GM19452 (cell line): Measurements from ENCODE around the gene BCL2L1.
A peak's percentile ranks its signal among the peaks of the same experiment; 100 is the strongest.
"Not testable (repeated sequence)": the region's sequence is repeated elsewhere in the genome, so short reads cannot be mapped to it uniquely, and the experiment has no call there.

Experiments used
- ATAC-seq: cut with Tn5 transposase; IDR thresholded peaks from one replicate; pipeline ENCODE4 v1.9.1; 2021; ENCODE audit not compliant: unreplicated experiment

The BCL2L1 gene

GRCh38 chr20:31661625-31662371, 60.9 kb downstream of the BCL2L1 start:
- ATAC-seq: peak; percentile 58

DNA sequence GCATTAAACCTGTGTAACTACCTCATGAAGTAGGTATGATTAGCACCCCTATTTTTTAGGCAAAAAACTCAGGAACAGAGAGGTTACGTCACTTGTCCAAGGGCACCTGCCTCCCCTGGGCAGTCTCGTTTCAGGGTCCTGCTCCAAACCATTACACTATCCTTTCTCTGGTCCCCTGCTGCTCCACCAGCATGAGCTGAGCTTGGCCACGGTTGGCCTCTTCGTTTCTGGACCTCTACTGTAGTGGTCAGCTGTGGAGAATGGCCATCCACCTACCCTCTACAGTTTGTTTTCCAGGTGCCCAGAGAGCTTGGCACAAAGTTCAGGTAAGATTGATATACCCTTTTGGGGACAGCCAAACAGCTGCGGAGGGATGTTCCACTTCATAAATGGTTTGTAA, 68.1 kb downstream of the BCL2L1 start:
- no peak for ATAC-seq

- ATAC-seq: no peak
Observed at GRCh38 chr20:31653561-31653960, 69.1 kb downstream of the BCL2L1 start.

- no peak for ATAC-seq
Observed at GRCh38 chr20:31652917-31653396, 69.7 kb downstream of the BCL2L1 start.

GRCh38 chr20:31648104-31648503, 74.6 kb downstream of the BCL2L1 start:
- ATAC-seq: not testable (repeated sequence)

DNA sequence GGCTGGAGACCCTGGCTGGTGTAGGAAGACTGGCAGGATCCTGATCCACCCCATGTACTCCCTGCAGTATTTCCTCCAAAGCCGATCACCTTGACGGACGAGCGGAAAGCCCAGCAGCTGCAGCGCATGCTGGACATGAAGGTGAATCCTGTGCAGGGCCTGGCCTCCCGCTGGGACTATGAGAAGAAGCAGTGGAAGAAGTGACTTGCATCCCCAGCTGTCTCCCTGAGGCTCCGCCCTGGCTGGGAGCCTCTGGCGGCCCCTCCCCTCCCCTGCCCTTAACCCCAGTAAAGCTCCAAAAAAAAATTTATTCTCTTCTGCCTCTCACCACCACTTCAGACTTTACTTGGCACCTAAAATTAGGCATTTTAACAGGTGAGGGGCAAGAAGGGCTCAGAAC, 78.0 kb downstream of the BCL2L1 start:
- ATAC-seq: no peak

DNA sequence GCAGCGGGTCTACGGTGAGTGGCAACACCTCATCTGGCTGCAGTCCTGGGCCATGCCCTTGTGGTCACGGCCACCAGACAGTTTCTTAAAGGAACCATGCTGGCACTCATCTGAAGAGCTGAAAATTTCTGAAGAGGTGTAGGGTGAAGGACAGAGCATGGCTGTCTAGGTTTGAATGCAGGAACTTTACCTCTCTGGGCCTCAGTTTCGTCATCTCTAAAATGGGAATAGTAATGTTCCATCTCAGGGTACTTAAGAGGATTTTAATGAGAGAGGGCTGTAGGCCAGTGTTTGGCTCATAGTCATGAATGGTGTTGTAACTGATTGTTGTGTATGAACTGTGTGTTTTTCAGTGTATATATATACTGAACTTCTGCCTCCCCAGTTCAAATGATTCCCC, 79.1 kb downstream of the BCL2L1 start:
- no peak for ATAC-seq

GRCh38 chr20:31642837-31643236, 79.8 kb downstream of the BCL2L1 start:
- no peak for ATAC-seq

- no peak for ATAC-seq
Observed at GRCh38 chr20:31641391-31641790, 81.3 kb downstream of the BCL2L1 start.

- no peak for ATAC-seq
Observed at GRCh38 chr20:31640259-31640658, 82.4 kb downstream of the BCL2L1 start.

GRCh38 chr20:31638816-31639215, 83.9 kb downstream of the BCL2L1 start:
- ATAC-seq: no peak

GRCh38 chr20:31638317-31638716, 84.4 kb downstream of the BCL2L1 start:
- no peak for ATAC-seq

- no peak for ATAC-seq
Observed at GRCh38 chr20:31637660-31638059, 85.0 kb downstream of the BCL2L1 start, which contains the start of gene COX4I2. COX4I2 (plus strand) TSS chr20:31637912; CDS start chr20:31639018, 1,106 bp downstream.

DNA sequence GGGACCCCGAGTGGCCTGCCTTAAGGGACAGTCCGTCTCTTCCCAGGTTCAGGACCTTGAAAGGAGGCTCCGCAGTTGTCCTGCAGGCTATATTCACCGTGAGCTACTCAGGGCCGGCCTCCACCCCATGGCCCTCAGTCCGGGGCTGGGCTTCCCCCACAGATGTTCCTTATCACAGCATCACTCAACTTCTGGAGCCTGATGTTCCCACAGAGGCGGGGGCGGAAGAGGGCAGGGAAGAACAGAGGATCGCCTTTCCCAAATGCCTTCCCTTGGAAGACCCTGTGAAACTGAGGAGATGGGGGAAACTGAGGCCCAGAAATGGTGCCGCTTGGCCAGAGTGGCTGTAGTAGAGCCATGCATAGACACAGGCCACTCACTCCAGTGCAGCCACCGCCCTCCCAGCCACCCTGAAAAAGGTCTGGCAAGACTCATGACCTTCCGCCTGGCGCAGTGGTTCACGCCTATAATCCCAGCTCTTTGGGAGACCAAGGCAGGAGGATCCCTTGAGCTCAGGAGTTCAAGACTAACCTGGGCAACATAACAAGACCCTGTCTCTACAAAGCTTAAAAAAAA, 89.2 kb downstream of the BCL2L1 start:
- ATAC-seq: no peak

- no peak for ATAC-seq
Observed at GRCh38 chr20:31632548-31633338, 89.9 kb downstream of the BCL2L1 start.

- ATAC-seq: no peak
Observed at GRCh38 chr20:31630187-31630790, 92.4 kb downstream of the BCL2L1 start.

GRCh38 chr20:31628057-31628456, 94.6 kb downstream of the BCL2L1 start:
- ATAC-seq: not testable (repeated sequence)

DNA sequence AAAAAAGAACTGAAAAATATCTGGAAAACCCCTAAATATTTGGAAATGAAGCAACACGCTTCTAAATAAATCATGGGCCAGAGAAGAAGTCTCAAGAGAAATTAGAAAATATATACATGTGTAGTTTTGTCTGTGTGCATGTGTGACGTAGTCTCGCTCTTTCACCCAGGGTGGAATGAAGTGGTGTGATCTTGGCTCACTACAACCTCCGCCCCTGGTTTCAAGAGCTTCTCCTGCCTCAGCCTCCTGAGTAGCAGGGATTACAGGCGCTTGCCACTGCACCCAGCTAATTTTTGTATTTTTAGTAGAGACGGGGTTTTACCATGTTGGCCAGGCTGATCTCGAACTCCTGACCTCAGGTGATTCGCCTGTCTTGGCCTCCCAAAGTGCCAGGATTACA, 96.1 kb downstream of the BCL2L1 start:
- not testable (repeated sequence) for ATAC-seq

DNA sequence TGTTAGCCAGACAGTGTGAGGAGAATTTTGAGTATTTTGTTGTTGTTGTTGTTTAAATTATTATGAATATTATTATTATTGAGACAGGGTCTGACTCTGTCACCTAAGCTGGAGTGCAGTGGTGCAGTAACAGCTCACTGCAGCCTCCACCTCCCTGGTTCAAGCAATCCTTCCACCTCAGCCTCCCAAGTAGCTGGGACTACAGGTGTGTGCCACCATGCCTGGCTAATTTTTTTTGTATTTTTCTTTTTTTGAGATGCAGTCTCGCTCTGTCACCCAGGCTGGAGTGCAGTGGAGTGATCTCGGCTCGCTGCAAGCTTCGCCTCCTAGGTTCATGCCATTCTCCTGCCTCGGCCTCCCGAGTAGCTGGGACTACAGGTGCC, 99.6 kb downstream of the BCL2L1 start:
- not testable (repeated sequence) for ATAC-seq

DNA sequence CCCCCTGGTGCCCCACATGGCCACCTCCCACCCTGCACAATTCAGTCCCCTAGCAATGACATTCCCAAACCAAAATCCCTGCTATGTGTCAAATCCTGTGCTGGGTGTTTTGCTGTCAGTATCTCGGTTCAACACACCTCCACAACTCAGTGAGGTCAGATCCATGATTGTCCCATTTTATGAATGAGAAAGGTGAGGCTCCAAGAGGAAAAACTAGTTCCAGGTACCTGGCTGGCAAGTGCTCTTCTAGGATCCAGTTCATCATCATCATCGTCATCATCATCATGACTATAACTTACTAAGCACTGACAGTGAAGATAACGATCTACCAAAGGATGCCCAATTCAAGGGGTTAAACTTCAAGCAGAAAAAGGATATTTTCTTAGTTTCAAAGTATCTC, 102.4 kb downstream of the BCL2L1 start:
- ATAC-seq: no peak

DNA sequence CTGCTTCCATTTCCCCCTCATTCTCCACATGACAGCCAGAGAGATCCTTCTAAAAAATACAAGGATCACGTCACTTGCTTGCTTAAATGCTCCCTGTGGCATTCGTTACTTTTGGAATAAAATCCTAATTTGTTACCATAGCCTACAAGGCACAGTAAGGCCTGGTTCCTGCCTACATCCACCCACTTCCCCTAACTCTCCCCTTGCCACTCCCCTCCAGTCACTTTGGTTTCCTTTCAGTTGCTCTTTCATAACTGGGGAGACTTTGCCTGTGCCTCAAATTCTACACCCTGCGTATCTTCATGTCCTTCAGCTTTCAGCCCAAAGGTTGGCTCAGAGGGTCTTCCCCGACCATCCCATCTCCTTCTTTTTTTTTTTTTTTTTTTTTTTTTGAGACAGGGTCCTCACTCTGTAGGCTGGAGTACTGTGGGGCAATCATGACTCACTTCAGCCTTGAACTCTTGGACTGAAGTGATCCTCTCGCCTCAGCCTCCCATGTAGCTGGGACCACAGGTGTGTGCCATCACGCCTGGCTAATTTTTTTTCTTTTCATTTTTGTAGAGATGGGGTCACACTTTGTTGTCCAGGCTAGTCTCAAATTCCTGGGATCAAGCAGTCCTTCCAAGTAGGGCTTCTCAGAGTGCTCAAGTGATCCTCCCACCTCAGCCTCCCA, 105.1 kb downstream of the BCL2L1 start:
- no peak for ATAC-seq
